Esophagus squamous epithelium (tissue), 5 donors: ENCODE measurements around the gene MED23. TPM values are rescaled to one million over a fixed set of nuclear protein-coding genes. Genes with fewer than 3 reads are reported as not detected.

Experiments used
- DNase-seq: peaks from one replicate; lab custom pipeline; 2025; lab: John Stamatoyannopoulos, UW
- H3K27ac ChIP-seq, 4 donors: fragments of 200-600 bp; sonication (generic); one replicate each; pipeline ENCODE4 v1.5.1; 2016 to 2019; ENCODE audit warnings: mild to moderate bottlenecking in 1 of 4
- H3K27me3 ChIP-seq, 4 donors: fragments of 200-600 bp; sonication (generic); 1 replicate in 3 of 4; 2 replicates in 1 of 4; pipeline versions ENCODE4 v1.5.1 to v1.6.0; 2017 to 2021; ENCODE audit warnings: antibody characterized with exemption in 1 of 4
- H3K36me3 ChIP-seq, 3 donors: fragments of 200-600 bp; sonication (generic); one replicate each; pipeline ENCODE4 v1.5.1; 2016 to 2019
- H3K4me1 ChIP-seq, 3 donors: fragments of 200-600 bp; sonication (generic); one replicate each; pipeline ENCODE4 v1.5.1; 2017 to 2019
- H3K4me3 ChIP-seq, 4 donors: fragments of 200-600 bp; sonication (generic); 1 replicate in 3 of 4; 2 replicates in 1 of 4; pipeline ENCODE4 v1.5.1; 2016 to 2019; ENCODE audit warnings: mild to moderate bottlenecking in 2 of 4, moderate library complexity in 1 of 4
- H3K9me3 ChIP-seq, 3 donors: fragments of 200-600 bp; sonication (generic); one replicate each; pipeline ENCODE4 v1.5.1; 2016 to 2019
- CTCF ChIP-seq, 6 experiments: fragments of 450-650 bp in 4 of 6; fragments of 200-600 bp in 2 of 6; sonication (generic) in 2 of 6; IDR thresholded peaks; one replicate each; pipeline ENCODE4 v1.5.1; 2016 to 2019; ENCODE audit warnings: antibody characterized with exemption in 6 of 6, mild to moderate bottlenecking in 4 of 6, moderate library complexity in 4 of 6
- POLR2A ChIP-seq, 4 donors: fragments of 450-650 bp; IDR thresholded peaks; one replicate each; pipeline ENCODE4 v1.6.1; 2017; ENCODE audit warnings: antibody characterized with exemption in 4 of 4, mild to moderate bottlenecking in 4 of 4, moderate library complexity in 3 of 4
- WGBS, 2 donors: methylation state at CpG; one replicate each; pipeline ENCODE4 v1.1.5; 2018; 5-methylcytosine and 5-hydroxymethylcytosine counted together
- intact Hi-C: fragments of 100-400 bp; cut with DNase I; formaldehyde crosslinking; loops from one replicate; pipeline ENCODE4 v1.15.0; 2022
- total RNA-seq, 4 donors: library from RNA; depleted of rRNA; stranded (reverse); fragments of >200 nt; gene quantifications; one replicate each; pipeline ENCODE4 v1.1.0, GENCODE V29; 2016
- donor health status: DM: yes; HTN: yes; CAD: no.

MED23 gene
- total RNA-seq, 4 donors from 2014 or later = 12.2 to 31.9 (median 20.1) TPM

- no peaks in the 10 kb centered on the region for H3K36me3 ChIP-seq
- no peaks in the 10 kb centered on the region for H3K4me1 ChIP-seq
- DNase-seq = no peak
- H3K9me3 ChIP-seq = no peaks in the 10 kb centered on the region
- no peak for TF ChIP-seq POLR2A (IDR thresholded peaks at IDR 0.05)
- no peak for TF ChIP-seq CTCF (IDR thresholded peaks at IDR 0.05)
- intact Hi-C loops = no loop called here
- no peak overlapping the region for H3K27ac ChIP-seq
- H3K4me3 ChIP-seq = no peak overlapping the region
- 74 to 78% methylated on average over 9 to 11 of the region's 11 CpGs for WGBS, 2 donors
- no peaks in the 10 kb centered on the region for H3K27me3 ChIP-seq
These were observed 7.6 kb upstream of the MED23 start for GRCh38 chr6:131635384-131636340.

GRCh38 chr6:131631625-131632289, 3.7 kb upstream of the MED23 start:
- H3K27me3 ChIP-seq = no peaks in the 10 kb centered on the region
- no peak for DNase-seq
- 96 to 97% methylated on average over 3 of the region's 3 CpGs for WGBS, 2 donors
- no peaks in the 10 kb centered on the region for H3K36me3 ChIP-seq
- no peak overlapping the region for H3K4me3 ChIP-seq
- H3K9me3 ChIP-seq = no peaks in the 10 kb centered on the region
- H3K4me1 ChIP-seq = peaks cover 11 to 32% (median 11%) of the 10 kb centered on the region in 3 donors
- no peak for TF ChIP-seq POLR2A (IDR thresholded peaks at IDR 0.05)
- TF ChIP-seq CTCF (IDR thresholded peaks at IDR 0.05) = no peak
- H3K27ac ChIP-seq = no peak overlapping the region
- intact Hi-C loops = no loop called here

GRCh38 chr6:131629651-131630050, 1.6 kb upstream of the MED23 start:
- H3K9me3 ChIP-seq = no peaks in the 10 kb centered on the region
- intact Hi-C loops = no loop called here
- 39 to 41% methylated on average over 2 of the region's 2 CpGs for WGBS, 2 donors
- DNase-seq = no peak
- H3K4me1 ChIP-seq = peaks cover 11 to 39% (median 11%) of the 10 kb centered on the region in 3 donors
- no peaks in the 10 kb centered on the region for H3K27me3 ChIP-seq
- TF ChIP-seq POLR2A (IDR thresholded peaks at IDR 0.05) (no peak), CTCF (IDR thresholded peaks at IDR 0.05) (no peak)
- H3K4me3 ChIP-seq = no peak overlapping the region
- H3K27ac ChIP-seq = no peak overlapping the region
- peaks cover 0 to 17% (median 3%) of the 10 kb centered on the region in 3 donors for H3K36me3 ChIP-seq

- intact Hi-C loops = no loop called here
- DNase-seq = no peak
- WGBS, 2 donors = 0 to 17% methylated on average over 1 of the region's 1 CpG
- Histone ChIP-seq H3K27ac (peak overlapping the region in 2 of 4 donors; percentile 87 to 93), H3K9me3 (no peaks in the 10 kb centered on the region), H3K4me3 (peak overlapping the region; percentile 46 to 96 (median 76)), H3K36me3 (peaks cover 6 to 26% (median 11%) of the 10 kb centered on the region in 3 donors), H3K27me3 (no peaks in the 10 kb centered on the region), H3K4me1 (peaks cover 11 to 39% (median 11%) of the 10 kb centered on the region in 3 donors)
- TF ChIP-seq CTCF (IDR thresholded peaks at IDR 0.05) (no peak), POLR2A (IDR thresholded peaks at IDR 0.05) (no peak)
These were observed 684 bp upstream of the MED23 start for GRCh38 chr6:131628726-131629125.

DNA sequence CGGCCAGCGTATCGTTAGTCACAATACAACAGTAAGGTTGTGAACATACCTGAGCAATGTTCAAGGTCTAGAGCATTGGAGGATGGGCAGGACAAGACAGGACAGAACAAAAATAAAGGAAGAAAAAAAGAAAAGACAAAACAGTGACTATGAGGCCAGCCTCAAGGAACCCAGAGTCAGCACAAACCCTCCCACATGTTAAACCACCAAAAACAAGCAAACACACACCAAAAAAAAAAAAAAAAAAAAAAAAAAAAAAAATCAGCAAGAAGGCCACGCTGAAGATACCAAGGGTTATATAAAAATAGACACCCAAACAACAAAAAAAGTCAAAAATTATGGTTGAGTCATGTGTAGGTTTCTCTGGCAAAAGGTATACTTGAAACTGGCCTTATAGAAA, 12.8 kb downstream of the MED23 start:
- WGBS, 2 donors = 90% methylated on average over 4 of the region's 4 CpGs
- DNase-seq = no peak
- Histone ChIP-seq H3K4me3 (no peak overlapping the region), H3K27me3 (no peaks in the 10 kb centered on the region), H3K4me1 (no peaks in the 10 kb centered on the region), H3K36me3 (peaks cover 2 to 100% (median 26%) of the 10 kb centered on the region in 3 donors), H3K9me3 (no peaks in the 10 kb centered on the region), H3K27ac (no peak overlapping the region)
- TF ChIP-seq POLR2A (IDR thresholded peaks at IDR 0.05) (no peak), CTCF (IDR thresholded peaks at IDR 0.05) (no peak)
- intact Hi-C loops = no loop called here
